HepG2 (cell line): Measurements from ENCODE around the gene GAB3. TPM values are rescaled to one million over a fixed set of nuclear protein-coding genes. Genes with fewer than 3 reads are reported as not detected.

Experiments
- ATAC-seq: fragments of 200-7000 bp; cut with Tn5 transposase; 3 replicates; pipeline ENCODE4 v1.9.1; 2020; ENCODE audit warnings: mild to moderate bottlenecking, moderate library complexity
- BruUV-seq: library from RNA; stranded (reverse); fragments of 400-500 nt; replicated peaks from 2 replicates; lab custom pipeline; 2021; lab: Mats Ljungman, UMichigan
- CTCF ChIA-PET: fragments of 300-600 bp; formaldehyde crosslinking; extraction: SDS; loops from one replicate; lab custom pipeline; 2021; ENCODE audit warnings: low total read pairs, inconsistent platforms, low intra/inter-chr PET ratio; lab: Yijun Ruan, JAX
- POLR2A ChIA-PET: fragments of 350-600 bp; sonication (Branson Sonifier 250); formaldehyde crosslinking; loops from one replicate; lab custom pipeline; 2020; ENCODE audit warnings: antibody characterized with exemption, inconsistent platforms; lab: Yijun Ruan, JAX
- DNase-seq: peaks from one replicate; pipeline ENCODE4 v3.0.0-alpha.2; 2015; ENCODE audit warnings: low spot score
- FAIRE-seq: peaks from 3 replicates; lab custom pipeline; 2011; peaks lifted over from hg19 to GRCh38; lab: Jason Lieb, UNC
- H2AFZ ChIP-seq: one replicate; pipeline ENCODE4 v1.6.1; 2011; ENCODE audit warnings: low read length, inconsistent platforms
- H3K27ac ChIP-seq: fragments of 300-600 bp; 3 replicates; pipeline ENCODE4 v1.8.0; 2011; ENCODE audit warnings: mixed run types, mild to moderate bottlenecking, mixed read lengths, low read length, inconsistent platforms; ENCODE audit not compliant: insufficient read depth; ENCODE audit errors: extremely low read length
- H3K27me3 ChIP-seq, 2 experiments: fragments of 200-600 bp in 1 of 2; 2 replicates in 1 of 2; 3 replicates in 1 of 2; pipeline versions ENCODE4 v1.6.0 to v1.8.0; 2011; ENCODE audit warnings: low read length in 2 of 2, mild to moderate bottlenecking in 2 of 2, moderate library complexity in 2 of 2, inconsistent platforms in 1 of 2; ENCODE audit not compliant: insufficient read depth in 2 of 2, control insufficient read depth in 1 of 2
- H3K36me3 ChIP-seq, 2 experiments: fragments of 200-600 bp in 1 of 2; replicated peaks in 1 of 2; 2 replicates in 1 of 2; 3 replicates in 1 of 2; pipeline versions ENCODE4 v1.5.1 to v1.8.0; 2011; ENCODE audit warnings: low read length in 2 of 2, inconsistent platforms in 1 of 2; ENCODE audit not compliant: insufficient read depth in 2 of 2, control insufficient read depth in 1 of 2
- H3K4me1 ChIP-seq: 2 replicates; pipeline ENCODE4 v1.5.1; 2012; ENCODE audit warnings: low read length, inconsistent platforms; ENCODE audit not compliant: insufficient read depth
- H3K4me2 ChIP-seq: 2 replicates; pipeline ENCODE4 v1.6.0; 2011; ENCODE audit warnings: low read depth, low read length, inconsistent platforms
- H3K4me3 ChIP-seq, 3 experiments: fragments of 200-600 bp in 1 of 3; sonication (generic), shearing (Covaris generic) in 1 of 3; replicated peaks in 1 of 3; 2 replicates each; pipeline ENCODE4 v1.5.1; 2011 to 2016; ENCODE audit warnings: low read length in 3 of 3, inconsistent platforms in 2 of 3, low read depth in 2 of 3, mild to moderate bottlenecking in 2 of 3, control low read depth in 1 of 3, mixed read lengths in 1 of 3; ENCODE audit not compliant: insufficient read depth in 1 of 3
- H3K79me2 ChIP-seq: one replicate; pipeline ENCODE4 v1.6.1; 2011; ENCODE audit warnings: low read length, inconsistent platforms; ENCODE audit not compliant: insufficient read depth
- H3K9ac ChIP-seq: 2 replicates; pipeline ENCODE4 v1.6.0; 2011; ENCODE audit warnings: mild to moderate bottlenecking, low read depth, low read length, inconsistent platforms; ENCODE audit not compliant: insufficient read depth
- H3K9me3 ChIP-seq: 2 replicates; pipeline ENCODE4 v1.5.1; 2012; ENCODE audit warnings: mild to moderate bottlenecking, low read length
- H4K20me1 ChIP-seq: 2 replicates; pipeline ENCODE4 v1.6.0; 2011; ENCODE audit warnings: inconsistent platforms, mild to moderate bottlenecking, low read length, moderate library complexity; ENCODE audit not compliant: insufficient read depth
- AKAP8 ChIP-seq: sonication (generic); formaldehyde crosslinking; IDR thresholded peaks from 2 replicates; pipeline ENCODE4 v1.5.1; 2020; ENCODE audit warnings: mild to moderate bottlenecking, missing genetic modification reagents
- CENPBD1 ChIP-seq: sonication (generic); formaldehyde crosslinking; IDR thresholded peaks from 2 replicates; pipeline ENCODE4 v1.8.0; 2022; ENCODE audit warnings: missing genetic modification reagents, low read depth, mild to moderate bottlenecking, borderline replicate concordance
- HMGA1 ChIP-seq: sonication (generic); formaldehyde crosslinking; conservative IDR thresholded peaks from 2 replicates; pipeline ENCODE4 v1.4.0; 2020; ENCODE audit warnings: missing genetic modification reagents
- KDM6A ChIP-seq: IDR thresholded peaks from 2 replicates; pipeline ENCODE4 v1.6.1; 2016; ENCODE audit warnings: low read depth
- MXD4 ChIP-seq: IDR thresholded peaks from 2 replicates; pipeline ENCODE4 v1.6.1; 2016; ENCODE audit warnings: mild to moderate bottlenecking, missing biosample characterization, missing genetic modification reagents
- PHF5A ChIP-seq: IDR thresholded peaks from one replicate; pipeline ENCODE4 v1.6.1; 2018; ENCODE audit warnings: low read depth, missing genetic modification reagents; ENCODE audit not compliant: unreplicated experiment
- YY1 ChIP-seq: IDR thresholded peaks from 2 replicates; pipeline ENCODE4 v1.6.1; 2011; ENCODE audit warnings: low read length, low read depth, moderate library complexity, mild to moderate bottlenecking; ENCODE audit not compliant: insufficient read depth, insufficient replicate concordance
- ZBTB7A ChIP-seq: sonication (generic); formaldehyde crosslinking; IDR thresholded peaks from 2 replicates; pipeline ENCODE4 v1.8.0; 2022; ENCODE audit warnings: mild to moderate bottlenecking, missing genetic modification reagents
- ZNF367 ChIP-seq: sonication (generic); formaldehyde crosslinking; IDR thresholded peaks from 2 replicates; pipeline ENCODE4 v1.4.0; 2020; ENCODE audit warnings: missing genetic modification reagents, borderline replicate concordance
- ZNF678 ChIP-seq: sonication (generic); formaldehyde crosslinking; IDR thresholded peaks from 2 replicates; pipeline ENCODE4 v1.4.0; 2020; ENCODE audit warnings: mild to moderate bottlenecking, missing genetic modification reagents
- ZNF878 ChIP-seq: sonication (generic); formaldehyde crosslinking; IDR thresholded peaks from 2 replicates; pipeline ENCODE4 v1.8.1; 2023; ENCODE audit warnings: mild to moderate bottlenecking, missing genetic modification reagents, moderate library complexity
- WGBS: methylation state at CpG from one replicate; pipeline ENCODE4 v1.1.6; 2017; ENCODE audit warnings: low lambda C conversion rate; 5-methylcytosine and 5-hydroxymethylcytosine counted together
- in situ Hi-C: cut with HindIII; loops from 2 replicates; pipeline ENCODE4 v1.10.0; 2017; ENCODE audit warnings: low pct_unique_long_range_greater_than_20kb; ENCODE audit not compliant: extremely low pct_ligation_motif_present
- intact Hi-C: fragments of 100-400 bp; cut with micrococcal nuclease; formaldehyde crosslinking; loops from one replicate; pipeline ENCODE4 v1.10.0; 2022; ENCODE audit not compliant: unreplicated experiment
- polyA plus RNA-seq, 8 experiments: library from polyadenylated mRNA; depleted of rRNA in 3 of 8; stranded (reverse) in 7 of 8; unstranded in 1 of 8; fragments of >200 nt; fragmentation: Illumina TruSeq in 4 of 8; extraction: Trizol in 4 of 8; gene quantifications; 2 replicates each; pipeline versions ENCODE4 v1.2.1 to v1.2.3, GENCODE V29; 2011 to 2016; ENCODE audit warnings: low read depth in 4 of 8, missing spikeins in 1 of 8, mixed read lengths in 1 of 8; ENCODE audit not compliant: insufficient read depth in 1 of 8
- total RNA-seq, 5 experiments: library from RNA; depleted of rRNA; stranded (reverse); fragments of >200 nt; fragmentation: Illumina TruSeq; extraction: Trizol; gene quantifications; 2 replicates each; pipeline ENCODE4 v1.2.3, GENCODE V29; 2016; ENCODE audit warnings: low read depth in 1 of 5
- TF ChIP-seq, protein P1 (sequence below): conservative IDR thresholded peaks from 2 replicates; pipeline ENCODE4 v1.6.1; 2018; ENCODE audit warnings: missing genetic modification reagents
- TF ChIP-seq, protein P2 (sequence below): sonication (generic); formaldehyde crosslinking; IDR thresholded peaks from 2 replicates; pipeline ENCODE4 v1.4.0; 2020; ENCODE audit warnings: missing genetic modification reagents, borderline replicate concordance

GAB3 gene
- total and polyA plus RNA-seq, 2 of the 13 experiments (the other 11 are each of a cell fraction or from before 2014, with no cell fraction given), result not detected

- no peak for TF ChIP-seq YY1
- no peak for TF ChIP-seq KDM6A
- no peak for TF ChIP-seq CENPBD1 (CRISPR knock-in tag)
- H2AFZ ChIP-seq, result no peak overlapping the region
- H3K36me3 ChIP-seq, result no peaks in the 10 kb centered on the region
- H3K27me3 ChIP-seq, result no peaks in the 10 kb centered on the region; a peak in 1 of 5 replicates
- H3K79me2 ChIP-seq, result no peaks in the 10 kb centered on the region
- H3K4me3 ChIP-seq, result no peak overlapping the region
- no TSS peak for BruUV-seq
- CTCF ChIA-PET, result no interaction called here
- FAIRE-seq (no peak), ATAC-seq (no peak), DNase-seq (no peak)
- H3K4me2 ChIP-seq, result no peak overlapping the region
- no peak overlapping the region for H3K9ac ChIP-seq
- intact Hi-C loops, result no loop called here
- POLR2A ChIA-PET, result no interaction called here
- H3K9me3 ChIP-seq, result no peaks in the 10 kb centered on the region
- no peaks in the 10 kb centered on the region for H3K4me1 ChIP-seq
- in situ Hi-C loops, result no loop called here
- no peaks in the 10 kb centered on the region for H4K20me1 ChIP-seq
- no peak overlapping the region for H3K27ac ChIP-seq
- 0% methylated on average over 3 of the region's 6 CpGs for WGBS
Observed at GRCh38 chrX:154655346-154655745, 95.5 kb downstream of the GAB3 start.

GRCh38 chrX:154654925-154655324 lies 96.0 kb downstream of the GAB3 start:
- Histone ChIP-seq H3K79me2 (no peaks in the 10 kb centered on the region), H3K36me3 (no peaks in the 10 kb centered on the region), H3K4me2 (no peak overlapping the region), H3K9me3 (no peaks in the 10 kb centered on the region), H2AFZ (no peak overlapping the region), H3K9ac (no peak overlapping the region), H3K27ac (no peak overlapping the region), H3K4me1 (no peaks in the 10 kb centered on the region), H3K4me3 (no peak overlapping the region), H4K20me1 (no peaks in the 10 kb centered on the region), H3K27me3 (peaks cover under 1 to 2% of the 10 kb centered on the region in 2 experiments; a peak in 1 of 5 replicates)
- no peak for FAIRE-seq
- 80% methylated on average over 1 of the region's 15 CpGs for WGBS
- ATAC-seq, result no peak
- ChIA-PET CTCF (no interaction called here), POLR2A (no interaction called here)
- DNase-seq, result no peak
- intact Hi-C loops, result no loop called here
- in situ Hi-C loops, result no loop called here
- no TSS peak for BruUV-seq
- TF ChIP-seq HMGA1 (CRISPR knock-in tag), result no peak
- no peak for TF ChIP-seq AKAP8 (CRISPR knock-in tag)
- TF ChIP-seq, protein P1, sequence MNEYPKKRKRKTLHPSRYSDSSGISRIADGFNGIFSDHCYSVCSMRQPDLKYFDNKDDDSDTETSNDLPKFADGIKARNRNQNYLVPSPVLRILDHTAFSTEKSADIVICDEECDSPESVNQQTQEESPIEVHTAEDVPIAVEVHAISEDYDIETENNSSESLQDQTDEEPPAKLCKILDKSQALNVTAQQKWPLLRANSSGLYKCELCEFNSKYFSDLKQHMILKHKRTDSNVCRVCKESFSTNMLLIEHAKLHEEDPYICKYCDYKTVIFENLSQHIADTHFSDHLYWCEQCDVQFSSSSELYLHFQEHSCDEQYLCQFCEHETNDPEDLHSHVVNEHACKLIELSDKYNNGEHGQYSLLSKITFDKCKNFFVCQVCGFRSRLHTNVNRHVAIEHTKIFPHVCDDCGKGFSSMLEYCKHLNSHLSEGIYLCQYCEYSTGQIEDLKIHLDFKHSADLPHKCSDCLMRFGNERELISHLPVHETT (CRISPR knock-in tag), result no peak
- no peak for TF ChIP-seq MXD4 (CRISPR knock-in tag)
- TF ChIP-seq ZNF878 (CRISPR knock-in tag), result no peak
- TF ChIP-seq, protein P2, sequence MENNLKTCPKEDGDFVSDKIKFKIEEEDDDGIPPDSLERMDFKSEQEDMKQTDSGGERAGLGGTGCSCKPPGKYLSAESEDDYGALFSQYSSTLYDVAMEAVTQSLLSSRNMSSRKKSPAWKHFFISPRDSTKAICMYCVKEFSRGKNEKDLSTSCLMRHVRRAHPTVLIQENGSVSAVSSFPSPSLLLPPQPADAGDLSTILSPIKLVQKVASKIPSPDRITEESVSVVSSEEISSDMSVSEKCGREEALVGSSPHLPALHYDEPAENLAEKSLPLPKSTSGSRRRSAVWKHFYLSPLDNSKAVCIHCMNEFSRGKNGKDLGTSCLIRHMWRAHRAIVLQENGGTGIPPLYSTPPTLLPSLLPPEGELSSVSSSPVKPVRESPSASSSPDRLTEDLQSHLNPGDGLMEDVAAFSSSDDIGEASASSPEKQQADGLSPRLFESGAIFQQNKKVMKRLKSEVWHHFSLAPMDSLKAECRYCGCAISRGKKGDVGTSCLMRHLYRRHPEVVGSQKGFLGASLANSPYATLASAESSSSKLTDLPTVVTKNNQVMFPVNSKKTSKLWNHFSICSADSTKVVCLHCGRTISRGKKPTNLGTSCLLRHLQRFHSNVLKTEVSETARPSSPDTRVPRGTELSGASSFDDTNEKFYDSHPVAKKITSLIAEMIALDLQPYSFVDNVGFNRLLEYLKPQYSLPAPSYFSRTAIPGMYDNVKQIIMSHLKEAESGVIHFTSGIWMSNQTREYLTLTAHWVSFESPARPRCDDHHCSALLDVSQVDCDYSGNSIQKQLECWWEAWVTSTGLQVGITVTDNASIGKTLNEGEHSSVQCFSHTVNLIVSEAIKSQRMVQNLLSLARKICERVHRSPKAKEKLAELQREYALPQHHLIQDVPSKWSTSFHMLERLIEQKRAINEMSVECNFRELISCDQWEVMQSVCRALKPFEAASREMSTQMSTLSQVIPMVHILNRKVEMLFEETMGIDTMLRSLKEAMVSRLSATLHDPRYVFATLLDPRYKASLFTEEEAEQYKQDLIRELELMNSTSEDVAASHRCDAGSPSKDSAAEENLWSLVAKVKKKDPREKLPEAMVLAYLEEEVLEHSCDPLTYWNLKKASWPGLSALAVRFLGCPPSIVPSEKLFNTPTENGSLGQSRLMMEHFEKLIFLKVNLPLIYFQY (CRISPR knock-in tag), result no peak
- TF ChIP-seq ZNF367 (CRISPR knock-in tag), result no peak
- no peak for TF ChIP-seq PHF5A (CRISPR knock-in tag)
- no peak for TF ChIP-seq ZNF678 (CRISPR knock-in tag)
- no peak for TF ChIP-seq ZBTB7A (CRISPR knock-in tag)
